NOMO-1 (cell line): ENCODE data around the gene ZPLD1.

Experiments
- DNase-seq, 2 experiments: peaks; one replicate each; lab custom pipeline; 2025; ENCODE audit not compliant: unreplicated experiment in 2 of 2; lab: John Stamatoyannopoulos, UW

The ZPLD1 gene

GRCh38 chr3:102434715-102435114 is at the start of gene ZPLD1:
Gene ZPLD1, plus strand, starts transcription at chr3:102435015. Its CDS starts 3,473 bp downstream, at chr3:102438488.
- no peak for DNase-seq

DNA sequence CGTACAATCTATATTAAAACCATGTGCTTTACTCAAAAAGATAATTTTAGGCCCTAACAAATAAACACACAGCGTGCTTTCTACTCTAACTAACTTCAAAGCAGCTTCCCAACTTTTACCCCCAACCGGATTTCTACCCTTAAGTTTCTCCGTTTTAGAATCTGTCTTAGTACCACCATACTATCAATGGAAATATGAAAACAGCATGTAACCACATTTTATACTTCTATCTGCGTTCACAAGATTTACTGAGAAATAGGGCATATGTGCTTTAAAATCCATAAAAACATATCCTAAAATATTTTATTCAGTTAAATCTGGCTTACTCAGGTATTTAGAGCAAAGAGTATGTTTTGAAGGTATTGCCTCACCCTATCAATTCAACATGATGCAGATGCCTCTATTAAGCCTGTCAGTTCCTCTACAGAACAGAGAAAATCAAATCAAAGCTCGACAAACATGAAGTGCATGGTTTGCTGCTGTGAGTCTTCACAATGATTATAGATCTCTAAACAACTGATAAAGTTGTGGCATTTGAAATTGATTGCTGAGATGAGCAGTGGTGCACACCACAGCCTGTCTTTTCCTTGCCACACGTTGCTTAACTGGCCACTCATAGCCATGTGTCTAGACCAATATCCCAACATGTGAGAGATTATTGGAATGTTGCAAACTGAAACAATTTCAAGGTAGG is 44.5 kb upstream of the ZPLD1 start:
- DNase-seq, result no peak

DNA sequence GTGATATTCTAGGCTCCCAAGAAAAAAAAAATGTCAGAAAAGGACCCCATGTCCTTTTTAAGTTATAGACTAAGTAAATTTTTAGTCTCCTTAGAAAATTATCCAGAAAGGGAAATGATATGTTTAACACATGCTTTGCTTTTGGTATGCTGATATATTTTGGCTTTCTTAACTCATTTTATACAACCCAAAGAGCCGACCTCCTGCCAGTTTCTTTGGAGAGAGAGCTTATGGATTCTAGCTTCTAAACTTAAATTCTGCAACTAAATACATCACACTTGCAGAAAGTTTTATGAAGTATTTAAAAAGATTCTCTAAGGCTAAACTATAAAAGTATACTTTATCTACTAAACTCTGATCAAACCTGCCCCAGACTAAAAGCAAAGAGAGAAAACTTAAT is 43.9 kb upstream of the ZPLD1 start:
- DNase-seq, result no peak

DNA sequence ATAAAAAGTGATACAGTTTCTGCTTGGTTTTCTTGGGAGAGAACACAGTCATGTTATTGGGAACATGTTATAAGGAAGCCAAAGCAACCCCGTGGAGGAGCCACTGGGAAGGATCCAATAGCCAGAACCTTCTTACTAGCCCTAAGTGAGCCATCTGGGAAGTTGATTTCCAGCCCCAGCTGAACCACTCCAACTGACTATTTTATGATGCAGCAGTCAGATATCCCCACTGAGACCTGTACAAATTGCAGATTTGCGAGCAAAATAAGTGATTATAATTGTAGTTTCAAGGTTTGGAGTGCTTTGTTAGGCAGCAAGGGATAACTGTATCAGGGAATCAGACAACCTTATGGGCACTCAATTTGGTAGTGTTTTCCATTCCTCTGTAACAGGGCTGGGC is 43.3 kb upstream of the ZPLD1 start:
- DNase-seq, result no peak

DNA sequence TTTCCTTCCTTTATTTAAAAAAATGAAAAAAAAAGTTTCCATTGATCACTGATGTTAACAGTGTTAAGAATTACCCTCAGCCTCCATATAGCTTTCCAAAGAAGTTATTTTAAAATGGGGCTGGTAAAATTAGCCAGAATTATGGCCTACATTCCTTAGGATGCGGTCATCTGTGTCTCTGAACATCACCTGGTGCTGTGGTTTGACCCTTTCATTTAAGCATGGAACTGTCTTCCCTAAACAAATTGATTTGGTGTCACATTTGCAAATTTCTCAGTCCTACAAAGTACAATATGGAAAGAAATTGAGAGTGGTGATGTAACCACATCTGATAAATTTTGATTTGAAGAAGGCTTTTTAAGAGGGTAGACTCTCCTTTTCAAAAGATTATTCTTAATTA is 40.3 kb upstream of the ZPLD1 start:
- DNase-seq, result no peak

DNA sequence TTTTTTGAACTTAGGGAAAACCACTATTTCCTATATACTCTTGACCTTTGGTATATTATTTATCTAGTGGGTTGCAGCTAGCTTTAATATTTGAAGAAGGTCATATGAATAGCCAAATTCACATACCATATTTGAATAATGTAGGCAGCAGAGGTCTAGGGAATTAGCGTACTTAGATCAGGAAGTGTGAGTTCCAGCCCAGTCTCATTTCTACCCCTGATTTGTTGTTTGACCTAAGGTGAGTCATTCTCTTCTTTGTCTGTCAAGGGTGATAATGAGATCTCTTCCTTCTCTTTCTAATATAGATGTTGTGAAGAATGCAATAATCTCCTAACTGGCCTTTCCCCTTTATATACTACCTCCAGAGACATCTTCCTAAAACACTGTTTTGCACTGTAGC is 36.6 kb upstream of the ZPLD1 start:
- no peak for DNase-seq

GRCh38 chr3:102398666-102399065 is 36.1 kb upstream of the ZPLD1 start:
- DNase-seq, result no peak

DNA sequence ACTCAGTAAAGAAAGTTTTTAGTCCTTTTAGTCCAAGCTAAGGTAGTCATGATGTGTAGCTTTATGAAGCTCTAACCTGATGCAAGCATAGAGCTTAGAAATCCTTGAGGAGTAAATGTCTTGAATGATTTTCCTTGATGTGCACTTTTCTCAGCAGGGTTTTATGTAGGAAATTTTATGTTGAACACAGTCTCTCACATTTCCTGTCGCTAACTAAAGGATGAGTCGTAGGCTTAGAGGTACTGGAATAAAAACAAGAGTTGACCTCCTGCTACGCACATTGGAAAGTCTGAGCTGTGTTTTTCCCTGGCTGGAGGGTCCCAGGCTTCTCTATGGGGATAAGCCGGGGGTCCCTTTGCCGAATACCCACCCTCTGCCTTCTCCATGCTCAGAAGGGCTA is 34.7 kb upstream of the ZPLD1 start:
- no peak for DNase-seq

DNA sequence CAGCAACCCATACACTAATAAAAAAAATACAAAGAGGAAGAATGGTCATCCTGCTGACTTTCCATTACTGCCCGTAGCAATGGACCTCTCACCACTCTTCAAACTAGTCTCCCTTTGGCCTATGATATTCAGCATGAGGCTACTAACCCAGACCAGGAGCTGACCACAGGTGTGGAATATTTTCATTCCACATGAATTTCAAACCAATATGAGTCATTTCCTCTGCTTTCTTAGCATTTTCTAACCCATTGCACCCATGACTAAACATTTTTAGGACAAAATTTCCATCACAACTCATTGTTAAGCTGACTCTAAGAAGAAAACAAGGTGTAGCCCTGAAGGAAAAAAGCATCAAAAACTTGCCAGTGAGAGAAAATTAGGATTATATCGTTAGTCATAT is 34.0 kb upstream of the ZPLD1 start:
- no peak for DNase-seq

GRCh38 chr3:102410616-102411015 is 24.2 kb upstream of the ZPLD1 start:
- DNase-seq, result no peak

DNA sequence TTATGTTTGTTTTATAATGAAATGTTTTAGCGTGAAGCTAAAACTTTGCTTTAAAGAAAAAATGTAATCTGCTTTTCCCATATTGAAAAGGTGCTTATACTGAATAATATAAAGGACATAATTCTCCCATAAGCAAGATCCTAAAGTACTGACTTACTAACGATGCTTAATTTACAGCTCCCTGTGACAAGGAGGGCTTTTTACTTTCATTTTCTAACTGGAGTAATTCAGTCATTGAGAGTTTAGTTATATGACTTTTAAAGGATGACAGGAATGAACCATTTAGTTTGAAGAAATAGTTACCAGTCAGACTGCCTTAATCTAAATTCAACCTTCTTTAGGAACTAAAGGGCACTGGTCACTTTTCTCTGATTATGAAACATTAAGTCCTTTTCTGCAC is 19.3 kb upstream of the ZPLD1 start:
- no peak for DNase-seq

DNA sequence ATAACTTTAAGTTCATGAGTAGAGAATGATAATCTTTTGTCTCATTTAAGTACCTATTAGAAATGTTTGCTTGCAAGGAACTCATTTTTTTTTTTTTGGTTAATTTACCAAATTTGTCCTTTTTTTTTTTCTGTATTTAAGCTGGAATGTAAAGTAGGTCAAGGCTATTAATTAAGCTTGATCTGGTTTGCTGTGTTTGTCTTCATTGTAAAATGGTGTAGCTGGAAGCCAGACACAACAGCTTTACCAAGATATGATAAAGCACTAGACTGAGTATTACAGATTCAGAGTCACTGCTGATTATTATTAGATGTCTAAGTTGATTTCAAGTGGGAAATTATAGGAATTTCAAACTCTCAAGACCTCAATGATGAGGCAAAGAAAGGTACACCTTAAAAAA is 15.0 kb upstream of the ZPLD1 start:
- no peak for DNase-seq

GRCh38 chr3:102441832-102442231 is 7.0 kb downstream of the ZPLD1 start:
- no peak for DNase-seq

- DNase-seq, result no peak
Measured at GRCh38 chr3:102443021-102443420, 8.2 kb downstream of the ZPLD1 start.

- DNase-seq, result no peak
Measured at GRCh38 chr3:102444101-102444500, 9.3 kb downstream of the ZPLD1 start.

DNA sequence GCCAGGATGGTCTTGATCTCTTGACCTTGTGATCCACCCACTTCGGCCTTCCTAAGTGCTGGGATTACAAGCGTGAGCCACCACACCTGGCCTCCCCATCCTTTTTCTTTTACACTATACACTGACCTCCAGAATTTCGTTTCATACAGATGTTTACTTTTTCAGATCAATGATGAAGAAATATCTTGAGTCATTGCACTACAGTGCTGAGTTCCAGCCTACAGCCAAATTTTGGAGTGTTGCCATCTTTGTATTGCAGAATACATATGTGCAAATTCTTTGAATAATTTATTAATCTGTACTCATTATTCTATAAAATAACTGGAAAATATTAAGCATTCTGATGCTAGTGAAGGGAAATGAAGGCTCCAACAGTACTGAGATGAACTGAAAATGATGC is 12.5 kb downstream of the ZPLD1 start:
- no peak for DNase-seq

DNA sequence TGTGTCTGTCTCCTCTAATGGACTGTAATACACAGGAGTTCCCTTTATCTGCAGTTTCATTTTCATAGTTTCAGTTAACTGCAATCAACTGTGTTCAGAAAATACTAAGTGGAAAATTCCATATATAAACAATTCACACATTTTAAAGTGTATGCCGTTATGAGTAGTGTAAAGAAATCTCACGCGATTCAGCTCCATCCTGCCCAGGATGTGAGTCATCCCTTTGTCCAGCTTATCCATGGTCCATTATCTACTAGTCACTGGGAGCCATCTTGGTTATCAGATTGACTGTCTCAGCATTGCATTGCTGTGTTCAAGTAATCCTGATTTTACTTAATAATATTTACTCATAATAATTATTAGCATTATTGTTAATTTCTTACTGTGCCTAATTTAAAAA is 14.5 kb downstream of the ZPLD1 start:
- no peak for DNase-seq

GRCh38 chr3:102449930-102450329 is 15.1 kb downstream of the ZPLD1 start:
- no peak for DNase-seq

- no peak for DNase-seq
Measured at GRCh38 chr3:102450976-102451375, 16.2 kb downstream of the ZPLD1 start.

- DNase-seq, result no peak
Measured at GRCh38 chr3:102451543-102451942, 16.7 kb downstream of the ZPLD1 start.

DNA sequence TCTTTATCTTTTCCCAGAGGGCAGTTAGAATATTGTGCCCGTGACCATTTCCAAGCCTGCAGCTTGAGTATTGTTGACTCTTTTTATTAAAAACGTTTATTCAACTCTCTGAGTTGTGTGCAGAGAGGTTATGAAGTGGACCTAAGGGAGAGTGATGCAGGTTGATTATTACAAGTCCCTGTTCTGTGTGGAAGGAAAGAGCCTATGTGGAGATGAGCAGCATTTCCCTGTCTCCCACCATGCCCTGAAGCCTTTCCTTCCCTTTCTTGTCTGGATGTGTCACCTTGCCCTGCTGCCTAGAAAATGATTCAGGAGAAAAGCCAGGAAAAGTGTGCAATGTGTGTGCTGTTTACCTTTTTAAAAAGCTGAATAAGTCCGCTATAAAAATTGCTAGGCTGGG is 19.4 kb downstream of the ZPLD1 start:
- DNase-seq, result no peak

- DNase-seq, result no peak
Measured at GRCh38 chr3:102457644-102458043, 22.8 kb downstream of the ZPLD1 start.

GRCh38 chr3:102460579-102460978 is 25.8 kb downstream of the ZPLD1 start:
- no peak for DNase-seq
